ENCODE measurements around the gene NAV2.

The NAV2 gene

GRCh38 chr11:20047006-20047768 lies 334.6 kb downstream of the NAV2 start:
- DNase-seq, result no peak

DNA sequence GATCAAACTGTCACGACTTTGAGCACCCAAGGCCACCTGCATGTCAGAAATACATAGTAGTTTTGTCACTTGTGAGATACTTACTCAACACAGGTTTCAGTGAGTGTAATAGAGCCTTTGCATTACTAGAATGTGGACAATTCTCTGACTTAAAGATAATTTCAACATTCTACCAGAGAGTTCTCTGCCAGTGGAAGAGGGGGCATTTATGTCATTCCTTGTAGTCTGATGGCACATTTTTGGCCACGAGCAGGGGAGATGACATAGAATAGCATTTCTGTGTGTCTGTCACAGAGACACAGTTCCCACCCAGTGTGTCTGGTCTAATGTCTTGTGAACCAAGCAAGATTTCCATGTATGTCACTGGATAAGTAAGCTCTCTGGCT lies 335.1 kb downstream of the NAV2 start:
- no peak for DNase-seq

DNA sequence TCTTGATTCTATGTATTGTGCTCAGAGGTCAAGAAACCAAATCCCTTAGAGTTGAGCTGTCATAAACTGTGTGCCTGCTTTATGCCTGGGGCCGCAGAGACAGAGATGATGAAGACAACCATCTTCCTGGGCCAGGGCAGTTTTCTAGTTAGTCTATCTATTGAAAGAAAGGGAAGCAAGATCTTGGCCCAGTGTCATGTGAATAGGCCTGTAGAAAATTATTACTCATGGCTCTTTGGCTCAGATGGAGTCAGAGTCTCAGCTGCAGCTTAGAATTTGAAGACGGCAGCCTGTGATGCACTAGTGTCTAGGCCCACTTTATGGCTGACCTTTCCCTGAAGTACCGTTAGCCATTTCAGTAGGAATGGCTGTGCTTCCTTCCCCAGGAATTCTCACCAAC lies 335.6 kb downstream of the NAV2 start:
- no peak for DNase-seq

GRCh38 chr11:20048707-20049106 lies 336.1 kb downstream of the NAV2 start:
- DNase-seq, result no peak

DNA sequence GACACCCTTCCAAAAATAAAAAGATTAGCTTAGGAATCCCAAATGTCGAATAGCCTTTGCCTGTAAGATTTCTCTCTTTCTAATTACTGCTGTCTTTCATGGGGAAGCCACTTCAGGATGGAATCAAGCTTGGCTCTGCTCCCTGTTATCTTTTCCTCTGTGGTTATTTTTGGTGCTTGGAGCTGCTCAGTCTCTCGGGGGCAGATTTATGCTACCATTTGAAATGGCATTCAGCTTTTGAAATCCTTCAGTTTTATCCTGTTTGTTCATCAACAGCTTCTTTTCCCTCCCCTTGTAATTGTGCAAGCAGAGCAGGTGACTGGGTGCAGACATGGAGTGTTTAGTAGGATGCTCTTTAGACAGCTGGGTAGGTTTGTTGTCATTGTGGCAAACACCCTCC lies 336.6 kb downstream of the NAV2 start:
- DNase-seq, result no peak

- no peak for DNase-seq
Observed at GRCh38 chr11:20050048-20050447, 337.4 kb downstream of the NAV2 start.

DNA sequence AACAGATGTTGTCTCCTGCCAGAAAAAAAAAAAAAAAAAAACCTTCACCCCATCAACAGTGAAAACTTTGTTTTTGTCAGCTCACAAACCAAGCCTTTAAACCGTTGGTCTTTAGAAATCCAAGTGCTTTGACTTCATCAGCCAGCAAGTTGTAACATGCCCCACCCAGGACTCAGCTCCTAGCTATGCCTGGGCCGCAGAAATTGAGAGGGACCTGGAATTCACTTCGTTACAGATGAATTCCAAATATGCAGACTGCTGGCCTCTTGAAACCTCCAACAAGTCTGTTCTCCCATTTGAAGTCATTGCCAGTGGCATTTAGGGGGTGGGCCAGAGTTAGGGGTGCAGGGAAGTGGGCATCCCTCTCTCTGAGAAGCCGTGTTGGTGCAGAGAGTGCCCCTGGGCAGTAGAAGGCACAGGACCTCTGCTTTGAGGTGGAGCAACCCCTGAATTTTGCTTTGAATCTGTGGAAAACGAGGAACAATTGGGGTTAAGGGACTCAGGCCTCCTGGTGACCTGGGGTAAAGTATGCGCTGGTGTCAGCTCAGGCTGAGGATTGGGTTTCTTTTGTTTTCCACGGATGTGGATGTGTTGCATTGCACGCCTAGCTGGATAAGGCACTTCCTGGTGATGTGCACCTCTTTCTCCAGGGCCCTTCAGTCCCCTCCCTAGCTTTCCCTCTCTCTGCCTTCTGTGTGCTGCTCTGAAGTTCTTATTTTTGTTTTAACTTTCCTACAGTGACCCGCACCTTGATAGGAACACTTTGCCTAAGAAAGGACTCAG lies 338.1 kb downstream of the NAV2 start:
- DNase-seq, result no peak

GRCh38 chr11:20051469-20052399 lies 339.1 kb downstream of the NAV2 start:
- DNase-seq, result no peak

GRCh38 chr11:20053572-20053971 lies 340.9 kb downstream of the NAV2 start:
- no peak for DNase-seq

DNA sequence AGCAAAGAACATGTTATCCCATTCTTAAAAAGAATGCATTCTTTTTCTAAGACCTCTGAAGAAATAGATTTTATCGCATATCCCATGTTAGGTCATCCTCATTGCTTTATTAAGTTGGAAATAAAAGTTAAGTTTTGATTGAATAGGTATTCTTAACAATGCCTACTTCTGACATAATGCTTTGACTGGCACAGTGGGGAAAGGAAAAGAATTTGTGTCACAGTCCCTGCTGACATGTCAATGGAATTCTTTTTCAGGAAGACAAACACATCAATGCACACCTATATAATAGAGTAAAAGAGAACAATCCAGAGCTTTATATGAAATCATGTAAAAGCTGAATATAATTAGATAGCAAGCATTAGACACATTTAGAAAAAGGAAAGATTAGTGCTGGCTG lies 341.9 kb downstream of the NAV2 start:
- DNase-seq, result no peak

- DNase-seq, result no peak
Observed at GRCh38 chr11:20055312-20055711, 342.7 kb downstream of the NAV2 start.

- DNase-seq, result no peak
Observed at GRCh38 chr11:20056109-20056949, 343.7 kb downstream of the NAV2 start.

DNA sequence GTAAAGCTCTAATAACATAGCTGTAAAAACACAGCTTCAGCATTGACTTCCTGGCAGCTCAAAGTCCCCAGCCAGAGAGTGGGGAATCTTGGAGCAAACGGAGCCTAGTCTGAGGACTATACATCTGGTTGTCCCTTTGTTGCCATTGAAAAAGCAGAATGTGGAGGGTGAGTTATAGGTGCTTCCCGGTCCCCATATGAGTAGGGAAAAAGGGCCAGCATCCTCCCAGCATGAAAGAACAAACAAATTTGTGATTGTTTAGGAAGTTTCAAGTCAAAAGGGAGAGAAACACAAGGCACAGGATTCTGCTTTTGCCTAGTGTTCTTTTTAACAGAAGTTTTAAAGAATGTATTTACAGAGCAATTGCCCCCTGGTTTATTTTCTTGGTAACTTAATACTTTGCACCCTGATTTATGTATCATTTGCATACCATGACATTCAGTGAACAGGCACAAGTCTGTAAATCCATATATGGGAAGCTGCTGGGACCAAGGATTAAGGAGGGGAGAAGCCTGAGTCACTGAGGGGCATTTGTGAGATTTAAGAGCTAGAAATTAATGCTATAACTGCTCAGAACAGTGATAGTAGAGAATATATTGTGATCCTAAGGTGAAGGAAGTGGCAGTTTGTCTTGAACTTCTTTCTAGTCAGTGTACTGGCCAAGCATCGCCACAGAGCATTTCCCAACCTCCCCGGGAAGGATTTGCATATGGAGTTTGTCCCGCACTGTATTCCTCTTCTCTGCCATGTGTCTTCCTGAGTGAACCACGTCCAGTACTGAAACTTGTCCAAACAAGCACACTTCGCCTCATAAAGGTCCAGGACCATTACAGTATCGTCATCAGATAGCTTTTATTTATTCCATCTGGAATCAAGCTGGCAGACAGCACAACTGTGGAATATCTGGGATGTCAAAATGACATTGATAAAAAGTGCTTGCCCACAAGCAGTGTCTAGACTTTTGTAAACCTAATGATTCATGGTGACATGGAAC lies 344.6 kb downstream of the NAV2 start:
- no peak for DNase-seq

- DNase-seq, result no peak
Observed at GRCh38 chr11:20058749-20059458, 346.3 kb downstream of the NAV2 start.

DNA sequence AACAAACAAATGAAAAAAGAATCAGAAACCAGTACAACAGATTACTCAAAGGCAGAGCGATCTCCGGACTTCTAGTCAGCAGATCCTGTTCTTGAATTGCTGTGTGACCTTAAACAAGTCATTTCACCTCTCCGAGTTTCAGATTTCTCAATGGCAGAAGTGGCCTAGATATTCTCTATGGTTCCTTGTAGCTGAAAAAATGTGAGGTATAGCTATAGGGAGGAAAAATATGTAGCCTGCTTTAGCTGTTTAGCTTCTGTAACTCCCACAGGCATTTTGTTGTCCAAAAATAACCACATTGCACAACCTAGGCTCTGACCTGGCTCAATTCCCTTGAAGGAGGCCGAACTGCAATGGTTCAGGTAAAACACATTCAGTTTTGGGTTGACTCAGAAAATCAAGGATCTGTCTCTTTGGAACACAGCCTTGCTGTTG lies 347.0 kb downstream of the NAV2 start:
- DNase-seq, result no peak

DNA sequence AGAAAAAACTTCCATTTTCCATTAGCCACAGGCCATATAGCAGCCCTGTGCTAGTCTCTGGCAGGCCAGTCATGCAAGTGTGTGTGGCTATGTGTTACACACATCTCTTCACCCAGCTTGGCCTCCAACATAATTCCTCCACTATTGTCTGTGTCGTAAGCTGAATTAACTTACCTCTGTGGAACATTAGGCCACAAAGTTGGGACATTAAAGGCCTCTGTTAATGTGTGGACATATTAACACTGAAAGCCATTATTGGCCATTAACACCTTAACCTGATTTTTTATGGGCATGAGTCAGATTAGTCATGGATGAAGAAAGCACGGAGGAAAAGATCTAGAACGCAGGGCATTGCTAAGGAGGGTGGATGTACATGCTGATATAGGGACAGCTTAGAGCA lies 347.5 kb downstream of the NAV2 start:
- no peak for DNase-seq

- no peak for DNase-seq
Observed at GRCh38 chr11:20060647-20061205, 348.1 kb downstream of the NAV2 start.

DNA sequence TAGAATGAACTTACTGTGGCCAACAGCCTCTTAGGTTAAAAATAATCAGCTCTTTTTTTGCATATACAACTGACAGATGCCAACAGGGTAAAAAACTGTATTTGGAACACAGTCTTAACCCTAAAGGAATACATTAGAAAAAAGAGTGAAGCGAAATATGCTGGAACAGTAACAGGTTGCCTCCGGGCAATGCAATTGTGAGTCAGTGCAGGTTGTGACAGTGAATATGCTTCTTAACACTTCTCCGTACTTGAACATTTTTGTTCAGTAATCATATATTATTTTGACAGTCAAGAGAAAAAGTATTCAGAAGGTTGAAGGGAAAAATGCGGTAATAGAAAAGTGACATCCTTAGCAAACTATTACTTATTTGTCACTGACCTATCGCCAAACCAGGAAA lies 349.1 kb downstream of the NAV2 start:
- no peak for DNase-seq

DNA sequence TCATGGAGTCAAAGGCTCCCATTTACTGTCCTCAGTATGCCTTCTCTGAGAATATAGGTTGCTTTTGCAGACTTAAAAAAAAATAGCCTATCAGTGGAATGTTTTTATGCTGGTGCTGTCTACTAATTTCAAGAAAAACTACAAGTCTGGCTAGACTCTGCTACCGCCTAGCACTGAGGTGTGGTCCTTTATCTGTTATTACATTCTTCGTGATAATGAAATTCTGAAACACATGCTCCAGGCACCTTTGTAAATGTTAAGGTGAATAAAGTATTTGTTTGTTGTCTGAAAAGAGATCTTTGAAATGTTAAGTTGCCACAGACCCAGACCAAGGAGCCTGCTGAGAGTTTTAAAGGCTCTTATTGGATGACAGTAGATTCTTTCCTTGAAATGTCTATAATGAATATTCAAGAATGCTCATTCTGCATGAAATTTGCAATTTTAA lies 352.3 kb downstream of the NAV2 start:
- DNase-seq, result no peak

DNA sequence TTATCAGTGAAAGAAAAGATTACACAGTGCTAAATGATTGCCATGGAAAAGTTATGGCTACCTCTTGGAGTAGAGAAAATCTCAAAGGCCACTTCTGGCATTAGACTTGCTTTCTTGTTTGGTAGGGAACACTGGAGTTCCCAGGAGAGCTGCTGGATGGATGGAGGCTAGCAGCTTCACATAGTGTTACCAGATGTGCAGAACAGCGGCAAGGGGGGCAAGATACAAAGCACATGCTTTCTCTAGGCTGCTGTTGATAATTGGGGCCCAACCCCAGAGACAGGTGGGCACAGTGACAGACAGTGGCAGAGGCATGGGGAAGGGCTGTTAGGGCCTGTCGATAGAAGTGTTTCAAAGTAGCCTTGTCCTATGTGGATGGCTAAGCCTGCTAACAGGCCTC lies 352.8 kb downstream of the NAV2 start:
- no peak for DNase-seq
